B cell (primary cell): ENCODE results near the gene SLAMF9. TPM values are rescaled to one million over a fixed set of nuclear protein-coding genes. Genes with fewer than 3 reads are reported as not detected.

Experiments
- ATAC-seq: fragments of 200-7000 bp; cut with Tn5 transposase; one replicate; pipeline ENCODE4 v1.10.0; 2021; ENCODE audit warnings: low read depth, mild to moderate bottlenecking, moderate number of reproducible peaks, moderate library complexity
- CTCF ChIA-PET: fragments of 350-600 bp; sonication (Branson Sonifier 250); formaldehyde crosslinking; loops from one replicate; lab custom pipeline; 2021; ENCODE audit warnings: antibody characterized with exemption, inconsistent platforms; lab: Charles Lee
- POLR2A ChIA-PET: fragments of 350-600 bp; sonication (Branson Sonifier 250); formaldehyde crosslinking; loops from one replicate; lab custom pipeline; 2021; ENCODE audit warnings: antibody characterized with exemption; lab: Charles Lee
- DNase-seq: peaks from one replicate; pipeline ENCODE4 v3.0.0; 2013
- H2AFZ ChIP-seq: 2 replicates; pipeline ENCODE4 v1.6.1; 2012; ENCODE audit warnings: mild to moderate bottlenecking, low read depth, low read length; ENCODE audit not compliant: insufficient read depth, poor library complexity, severe bottlenecking
- H3K27ac ChIP-seq, 2 donors: 1 replicate in 1 of 2; 2 replicates in 1 of 2; pipeline ENCODE4 v1.5.1; 2012 to 2013; ENCODE audit warnings: low read length in 2 of 2, mild to moderate bottlenecking in 2 of 2, moderate library complexity in 1 of 2
- H3K27me3 ChIP-seq, 4 experiments: fragments of 200-600 bp in 1 of 4; sonication (generic) in 1 of 4; replicated peaks in 1 of 4; 1 replicate in 2 of 4; 2 replicates in 2 of 4; pipeline versions ENCODE4 v1.6.1 to v1.7.0; 2013 to 2016; ENCODE audit warnings: low read length in 3 of 4, mild to moderate bottlenecking in 2 of 4, mixed read lengths in 1 of 4, moderate library complexity in 1 of 4; ENCODE audit not compliant: insufficient read depth in 4 of 4, control insufficient read depth in 3 of 4; ENCODE audit errors: control extremely low read depth in 1 of 4
- H3K36me3 ChIP-seq, 2 experiments: replicated peaks in 1 of 2; 1 replicate in 1 of 2; 2 replicates in 1 of 2; pipeline versions ENCODE4 v1.6.1 to v1.7.1; 2013; ENCODE audit warnings: low read length in 1 of 2; ENCODE audit not compliant: insufficient read depth in 2 of 2, control insufficient read depth in 1 of 2; ENCODE audit errors: control extremely low read depth in 1 of 2, extremely low read depth in 1 of 2
- H3K4me1 ChIP-seq, 2 donors: fragments of 200-600 bp in 1 of 2; sonication (generic) in 1 of 2; 1 replicate in 1 of 2; 2 replicates in 1 of 2; pipeline versions ENCODE4 v1.5.1 to v1.6.1; 2013 to 2017; ENCODE audit warnings: low read length in 2 of 2; ENCODE audit not compliant: control insufficient read depth in 2 of 2, insufficient read depth in 2 of 2
- H3K4me2 ChIP-seq: replicated peaks from 2 replicates; pipeline ENCODE3; 2012; ENCODE audit warnings: mild to moderate bottlenecking, low read depth, low read length; ENCODE audit not compliant: poor library complexity, severe bottlenecking
- H3K4me3 ChIP-seq, 5 experiments: fragments of 200-600 bp in 1 of 5; sonication (generic) in 1 of 5; 1 replicate in 3 of 5; 2 replicates in 2 of 5; pipeline versions ENCODE4 v1.5.1 to v1.7.0; 2011 to 2016; ENCODE audit warnings: low read length in 4 of 5, mild to moderate bottlenecking in 4 of 5, low read depth in 2 of 5, control low read depth in 1 of 5, moderate library complexity in 1 of 5; ENCODE audit not compliant: insufficient read depth in 1 of 5; ENCODE audit errors: control extremely low read depth in 1 of 5, extremely low read depth in 1 of 5
- H3K79me2 ChIP-seq: fragments of 200-600 bp; sonication (generic); one replicate; pipeline ENCODE4 v1.6.0; 2016; ENCODE audit warnings: low read length; ENCODE audit not compliant: control insufficient read depth, insufficient read depth
- H3K9ac ChIP-seq: fragments of 200-600 bp; sonication (generic); 2 replicates; pipeline ENCODE4 v1.6.1; 2017; ENCODE audit warnings: mild to moderate bottlenecking, low read length, moderate library complexity
- H3K9me3 ChIP-seq, 3 donors: one replicate each; pipeline versions ENCODE4 v1.6.1 to v1.7.1; 2013; ENCODE audit warnings: low read length in 2 of 3; ENCODE audit not compliant: control insufficient read depth in 2 of 3, insufficient read depth in 1 of 3; ENCODE audit errors: control extremely low read depth in 1 of 3
- H4K20me1 ChIP-seq: 2 replicates; pipeline ENCODE4 v1.6.0; 2012; ENCODE audit warnings: mild to moderate bottlenecking, low read length; ENCODE audit not compliant: insufficient read depth, control insufficient read depth, poor library complexity, severe bottlenecking
- H3K27ac Mint-ChIP-seq: one replicate; pipeline ENCODE4 v1.8.0; 2021; ENCODE audit warnings: mixed read lengths
- H3K27me3 Mint-ChIP-seq: one replicate; pipeline ENCODE4 v1.8.0; 2021; ENCODE audit warnings: mixed read lengths
- H3K4me1 Mint-ChIP-seq: one replicate; pipeline ENCODE4 v1.8.0; 2021; ENCODE audit warnings: mixed read lengths
- H3K4me3 Mint-ChIP-seq: one replicate; pipeline ENCODE4 v1.8.0; 2021; ENCODE audit warnings: mixed read lengths
- H3K9me3 Mint-ChIP-seq: one replicate; pipeline ENCODE4 v1.8.0; 2022; ENCODE audit warnings: mixed read lengths; ENCODE audit not compliant: insufficient read depth
- CTCF ChIP-seq: fragments of 200-600 bp; IDR thresholded peaks from one replicate; pipeline ENCODE4 v1.8.0; 2022; ENCODE audit warnings: antibody characterized with exemption, mild to moderate bottlenecking
- EZH2 ChIP-seq: IDR thresholded peaks from 2 replicates; pipeline ENCODE4 v1.6.1; 2012; ENCODE audit warnings: borderline replicate concordance, low read depth, mild to moderate bottlenecking, moderate library complexity, low read length; ENCODE audit not compliant: insufficient read depth, poor library complexity, severe bottlenecking
- whole genome bisulfite sequencing: methylation state at CpG from one replicate; pipeline ENCODE4 v1.1.5; 2013; ENCODE audit warnings: missing lambda C conversion rate; ENCODE audit not compliant: insufficient coverage; 5-methylcytosine and 5-hydroxymethylcytosine counted together
- intact Hi-C: fragments of 100-400 bp; cut with micrococcal nuclease; formaldehyde crosslinking; loops from one replicate; pipeline ENCODE4 v1.10.0; 2022
- polyA plus RNA-seq: library from polyadenylated mRNA; depleted of rRNA; stranded (reverse); fragments of >200 nt; gene quantifications from 2 replicates; pipeline ENCODE4 v1.2.3, GENCODE V29; 2012
- total RNA-seq, 2 donors: library from RNA; stranded (reverse); fragments of 120-200 nt in 1 of 2; gene quantifications; 1 replicate in 1 of 2; 2 replicates in 1 of 2; pipeline versions ENCODE4 v1.2.3 to v1.2.4, GENCODE V29; 2013 to 2022

SLAMF9 gene
- total and polyA plus RNA-seq, 2 donors (not counting 1 experiment from before 2014, with no cell fraction given): not detected

GRCh38 chr1:159924791-159925718, 29.0 kb downstream of the SLAMF9 start, which contains the start of gene TAGLN2:
Gene TAGLN2 (minus strand): TSS chr1:159925507. CDS start chr1:159920509, 4,998 bp downstream.
- Histone ChIP-seq H2AFZ (peak within 1 kb of the TSS; percentile 48), H3K9me3 (peaks cover 0 to 4% (median 0%) of the 10 kb centered on the region in 3 donors), H3K4me2 (peak within 1 kb of the TSS; percentile 99), H3K27ac (peak within 1 kb of the TSS; percentile 98 to 100), H3K4me3 (peak within 1 kb of the TSS; percentile 81 to 100 (median 99)), H3K36me3 (peaks cover 0 to 19% of the 10 kb centered on the region in 2 experiments), H4K20me1 (peaks cover 28% of the 10 kb centered on the region), H3K9ac (peak within 1 kb of the TSS; percentile 97), H3K27me3 (no peaks in the 10 kb centered on the region), H3K4me1 (peaks cover 41 to 46% of the 10 kb centered on the region in 2 donors), H3K79me2 (peaks cover 80% of the 10 kb centered on the region)
- ATAC-seq (peak; percentile 65), DNase-seq (peak; percentile 93)
- TF ChIP-seq EZH2 (no peak), CTCF (no peak)
- WGBS: under 1% methylated on average over 58 of the region's 58 CpGs
- H3K4me1 Mint-ChIP-seq: peaks cover 50% of the 10 kb centered on the region
- peak within 1 kb of the TSS; percentile 99 for H3K27ac Mint-ChIP-seq
- CTCF ChIA-PET: interaction anchor here (1.1 to 8.7 kb wide), 6 partner anchors 10 to 125 kb away, joined by 3 to 81 read pairs (median 17); no protein-coding TSS in a partner anchor
- POLR2A ChIA-PET: interaction anchor here (0.6 to 2.0 kb wide), 10 partner anchors 9 to 173 kb away, joined by 3 to 7 read pairs (median 4); partner anchors contain the start of genes CFAP45, IGSF8 and IGSF9
- peak within 1 kb of the TSS; percentile 96 for H3K4me3 Mint-ChIP-seq
- no peaks in the 10 kb centered on the region for H3K9me3 Mint-ChIP-seq
- intact Hi-C loops: loop anchor here (1.0 to 10.0 kb wide), 6 partner anchors 11 to 1820 kb away; partner anchors contain the start of genes DUSP12, DUSP23, IGSF8 and USF1
- no peaks in the 10 kb centered on the region for H3K27me3 Mint-ChIP-seq
